Neural crest cell (in vitro differentiated cells): Measurements from ENCODE around the gene SWAP70. TPM values are rescaled to one million over a fixed set of nuclear protein-coding genes. Genes with fewer than 3 reads are reported as not detected.

Experiments
- DNase-seq: peaks from one replicate; pipeline ENCODE4 v3.0.0; 2021; ENCODE audit warnings: low read depth, mixed read lengths, low spot score
- H3K27ac Mint-ChIP-seq: one replicate; pipeline ENCODE4 v1.8.0; 2021; ENCODE audit warnings: mild to moderate bottlenecking, mixed read lengths; ENCODE audit not compliant: unreplicated experiment
- H3K27me3 Mint-ChIP-seq: 2 replicates; pipeline ENCODE4 v1.8.0; 2021; ENCODE audit warnings: low read depth, mild to moderate bottlenecking, mixed read lengths
- H3K36me3 Mint-ChIP-seq: 2 replicates; pipeline ENCODE4 v1.8.0; 2021; ENCODE audit warnings: low read depth, mild to moderate bottlenecking, mixed read lengths
- H3K4me1 Mint-ChIP-seq: 2 replicates; pipeline ENCODE4 v1.8.0; 2021; ENCODE audit warnings: mixed read lengths
- H3K4me3 Mint-ChIP-seq: one replicate; pipeline ENCODE4 v1.8.0; 2021; ENCODE audit warnings: mild to moderate bottlenecking, mixed read lengths
- H3K9me3 Mint-ChIP-seq: 2 replicates; pipeline ENCODE4 v1.8.0; 2021; ENCODE audit warnings: mixed read lengths
- CTCF ChIP-seq: fragments of 200-600 bp; sonication (generic); conservative IDR thresholded peaks from 2 replicates; pipeline ENCODE4 v1.5.0; 2021; ENCODE audit warnings: antibody characterized with exemption, mild to moderate bottlenecking
- total RNA-seq: library from RNA; stranded (reverse); gene quantifications from 2 replicates; pipeline ENCODE4 v1.2.1, GENCODE V29; 2021

The SWAP70 gene
- total RNA-seq, 1 donor from 2014 or later, result 18.1 TPM

- no peak for DNase-seq
- Mint-ChIP-seq H3K27ac (no peak overlapping the region), H3K9me3 (peaks cover 9% of the 10 kb centered on the region)
These were observed 11.8 kb upstream of the SWAP70 start for GRCh38 chr11:9651899-9652748.

GRCh38 chr11:9653871-9654270 is 10.0 kb upstream of the SWAP70 start:
- no peaks in the 10 kb centered on the region for H3K36me3 Mint-ChIP-seq
- peaks cover 3% of the 10 kb centered on the region for H3K9me3 Mint-ChIP-seq
- TF ChIP-seq CTCF, result no peak
- no peaks in the 10 kb centered on the region for H3K4me1 Mint-ChIP-seq
- H3K4me3 Mint-ChIP-seq, result no peak overlapping the region
- no peaks in the 10 kb centered on the region for H3K27me3 Mint-ChIP-seq
- DNase-seq, result no peak
- H3K27ac Mint-ChIP-seq, result no peak overlapping the region

More at GRCh38 chr11:9651899-9652748, 11.8 kb upstream of the SWAP70 start:
- Mint-ChIP-seq H3K27me3 (no peaks in the 10 kb centered on the region), H3K4me1 (no peaks in the 10 kb centered on the region), H3K4me3 (no peak overlapping the region), H3K36me3 (peaks cover 4% of the 10 kb centered on the region)
- TF ChIP-seq CTCF, result no peak

- no peak for DNase-seq
- TF ChIP-seq CTCF, result no peak
- no peaks in the 10 kb centered on the region for H3K36me3 Mint-ChIP-seq
- H3K4me3 Mint-ChIP-seq, result no peak overlapping the region
- H3K27ac Mint-ChIP-seq, result no peak overlapping the region
- peaks cover 6% of the 10 kb centered on the region for H3K9me3 Mint-ChIP-seq
- H3K27me3 Mint-ChIP-seq, result peaks cover 3% of the 10 kb centered on the region
- H3K4me1 Mint-ChIP-seq, result no peaks in the 10 kb centered on the region
These were observed 7.0 kb upstream of the SWAP70 start for GRCh38 chr11:9656864-9657263.

GRCh38 chr11:9657531-9657930 is 6.3 kb upstream of the SWAP70 start:
- no peak for TF ChIP-seq CTCF
- H3K36me3 Mint-ChIP-seq, result no peaks in the 10 kb centered on the region
- peaks cover 8% of the 10 kb centered on the region for H3K27me3 Mint-ChIP-seq
- no peak overlapping the region for H3K4me3 Mint-ChIP-seq
- peaks cover 3% of the 10 kb centered on the region for H3K4me1 Mint-ChIP-seq
- H3K9me3 Mint-ChIP-seq, result peaks cover 6% of the 10 kb centered on the region
- no peak overlapping the region for H3K27ac Mint-ChIP-seq
- DNase-seq, result no peak

GRCh38 chr11:9660886-9661285 is 3.0 kb upstream of the SWAP70 start:
- peaks cover 23% of the 10 kb centered on the region for H3K4me1 Mint-ChIP-seq
- peaks cover 19% of the 10 kb centered on the region for H3K27me3 Mint-ChIP-seq
- H3K27ac Mint-ChIP-seq, result no peak overlapping the region
- no peak for DNase-seq
- TF ChIP-seq CTCF, result no peak
- peak overlapping the region; percentile 85 for H3K4me3 Mint-ChIP-seq
- H3K36me3 Mint-ChIP-seq, result peaks cover 5% of the 10 kb centered on the region
- peaks cover 11% of the 10 kb centered on the region for H3K9me3 Mint-ChIP-seq
